ENCODE data around the gene VAMP8. TPM values are rescaled to one million over a fixed set of nuclear protein-coding genes. Genes with fewer than 3 reads are reported as not detected.
A peak's percentile ranks its signal among the peaks of the same experiment; 100 is the strongest.
"Not testable (repeated sequence)": the region's sequence is repeated elsewhere in the genome, so short reads cannot be mapped to it uniquely, and the experiment has no call there.

Gene VAMP8
- total and polyA plus RNA-seq, 2 experiments from 2014 or later: 15.7 to 39.4 TPM

GRCh38 chr2:85600235-85600575 lies 22.8 kb downstream of the VAMP8 start:
- no peak for DNase-seq (ENCODE audit: low read depth in 1 of 2, low spot score in 1 of 2)
- peaks cover 11% of the 10 kb centered on the region for H3K4me1 ChIP-seq (ENCODE audit: low read depth)
- no peaks in the 10 kb centered on the region for H3K27me3 ChIP-seq
- TF ChIP-seq, protein P1, sequence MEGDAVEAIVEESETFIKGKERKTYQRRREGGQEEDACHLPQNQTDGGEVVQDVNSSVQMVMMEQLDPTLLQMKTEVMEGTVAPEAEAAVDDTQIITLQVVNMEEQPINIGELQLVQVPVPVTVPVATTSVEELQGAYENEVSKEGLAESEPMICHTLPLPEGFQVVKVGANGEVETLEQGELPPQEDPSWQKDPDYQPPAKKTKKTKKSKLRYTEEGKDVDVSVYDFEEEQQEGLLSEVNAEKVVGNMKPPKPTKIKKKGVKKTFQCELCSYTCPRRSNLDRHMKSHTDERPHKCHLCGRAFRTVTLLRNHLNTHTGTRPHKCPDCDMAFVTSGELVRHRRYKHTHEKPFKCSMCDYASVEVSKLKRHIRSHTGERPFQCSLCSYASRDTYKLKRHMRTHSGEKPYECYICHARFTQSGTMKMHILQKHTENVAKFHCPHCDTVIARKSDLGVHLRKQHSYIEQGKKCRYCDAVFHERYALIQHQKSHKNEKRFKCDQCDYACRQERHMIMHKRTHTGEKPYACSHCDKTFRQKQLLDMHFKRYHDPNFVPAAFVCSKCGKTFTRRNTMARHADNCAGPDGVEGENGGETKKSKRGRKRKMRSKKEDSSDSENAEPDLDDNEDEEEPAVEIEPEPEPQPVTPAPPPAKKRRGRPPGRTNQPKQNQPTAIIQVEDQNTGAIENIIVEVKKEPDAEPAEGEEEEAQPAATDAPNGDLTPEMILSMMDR (IDR thresholded peaks at IDR 0.05; ENCODE audit: low read depth, low read length): no peak
- H3K36me3 ChIP-seq: no peaks in the 10 kb centered on the region
- H3K4me3 ChIP-seq: no peak overlapping the region
- no peak overlapping the region for H3K27ac ChIP-seq
- no peaks in the 10 kb centered on the region for H3K9me3 ChIP-seq (ENCODE audit: low read depth)

GRCh38 chr2:85600951-85601770 lies 23.8 kb downstream of the VAMP8 start:
- Histone ChIP-seq H3K4me1 (ENCODE audit: low read depth) (peaks cover 11% of the 10 kb centered on the region), H3K9me3 (ENCODE audit: low read depth) (no peaks in the 10 kb centered on the region), H3K27ac (no peak overlapping the region), H3K27me3 (no peaks in the 10 kb centered on the region), H3K36me3 (no peaks in the 10 kb centered on the region), H3K4me3 (peak overlapping the region; percentile 89)
- TF ChIP-seq, protein P1 (IDR thresholded peaks at IDR 0.05; ENCODE audit: low read depth, low read length): no peak
- no peak for DNase-seq (ENCODE audit: low read depth in 1 of 2, low spot score in 1 of 2)

GRCh38 chr2:85601771-85602475 lies 24.5 kb downstream of the VAMP8 start:
- Histone ChIP-seq H3K4me1 (ENCODE audit: low read depth) (peaks cover 4% of the 10 kb centered on the region), H3K4me3 (peak overlapping the region; percentile 89), H3K27me3 (no peaks in the 10 kb centered on the region), H3K36me3 (no peaks in the 10 kb centered on the region), H3K9me3 (ENCODE audit: low read depth) (no peaks in the 10 kb centered on the region), H3K27ac (peak overlapping the region; percentile 65)
- peak in 1 of 2 donors; percentile 71 for DNase-seq (ENCODE audit: low read depth in 1 of 2, low spot score in 1 of 2)
- TF ChIP-seq, protein P1 (IDR thresholded peaks at IDR 0.05; ENCODE audit: low read depth, low read length): no peak

DNA sequence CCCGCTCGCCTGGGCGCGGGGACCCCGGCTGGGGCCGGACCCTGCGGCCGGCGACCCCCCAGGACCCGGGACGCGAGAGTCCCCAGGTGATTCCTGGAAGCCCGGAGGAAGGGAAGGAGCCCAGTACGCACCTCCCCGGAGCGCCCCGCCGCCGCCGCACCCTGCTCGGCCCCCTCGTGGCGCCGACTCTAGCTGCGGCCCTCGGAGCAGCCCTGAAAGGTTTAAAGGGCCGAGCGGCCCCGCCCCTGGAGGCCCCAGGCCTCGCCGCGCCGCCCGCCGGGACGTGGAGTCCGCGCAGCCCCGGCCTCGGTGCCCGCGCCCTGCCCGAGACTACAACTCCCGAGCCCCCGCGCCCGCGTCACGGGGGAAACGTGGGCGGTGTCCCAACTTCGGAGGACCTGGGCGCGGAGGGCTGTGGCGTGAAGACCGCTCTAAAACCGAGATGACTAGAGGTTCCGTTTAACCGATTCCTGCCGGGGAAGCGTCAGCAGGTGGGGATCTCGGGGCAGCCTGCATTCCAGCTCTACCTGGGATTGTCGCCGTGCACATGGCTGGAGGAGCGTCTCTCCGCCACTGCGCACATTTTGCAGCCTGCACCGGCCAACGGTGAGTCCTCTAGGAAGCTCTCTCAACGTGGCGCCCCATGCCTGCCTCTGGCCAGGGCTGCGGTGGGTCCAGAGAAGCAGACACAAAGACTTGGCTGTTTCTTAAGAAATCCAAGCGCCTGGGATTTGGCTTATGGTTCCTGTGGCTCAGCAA lies 25.3 kb downstream of the VAMP8 start, which contains the start of gene TMEM150A:
Gene TMEM150A (minus strand): TSS at position 223 of the 759 bp plus-strand sequence. CDS start 750 bp downstream, outside the sequence.
- TF ChIP-seq, protein P1 (IDR thresholded peaks at IDR 0.05; ENCODE audit: low read depth, low read length): peak; percentile 29

DNA sequence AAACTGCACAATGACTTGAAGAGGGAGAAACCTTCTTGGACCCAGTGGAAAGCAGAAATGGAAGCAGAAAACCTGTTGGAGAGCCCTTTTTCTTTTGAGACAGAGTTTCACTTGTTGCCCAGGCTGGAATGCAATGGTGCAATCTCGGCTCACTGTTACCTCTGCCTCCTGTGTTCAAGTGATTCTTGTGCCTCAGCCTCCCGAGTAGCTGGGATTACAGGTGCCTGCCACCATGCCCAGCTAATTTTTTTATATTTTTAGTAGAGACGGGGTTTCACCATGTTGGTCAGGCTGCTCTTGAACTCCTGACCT lies 26.7 kb downstream of the VAMP8 start:
- not testable (repeated sequence) for H3K36me3 ChIP-seq; H3K27me3 ChIP-seq; DNase-seq (ENCODE audit: low read depth in 1 of 2, low spot score in 1 of 2); H3K4me1 ChIP-seq (ENCODE audit: low read depth); H3K9me3 ChIP-seq (ENCODE audit: low read depth); H3K27ac ChIP-seq; H3K4me3 ChIP-seq

More for the DNA sequence above, 25.3 kb downstream of the VAMP8 start, which contains the start of gene TMEM150A:
- Histone ChIP-seq H3K36me3 (no peaks in the 10 kb centered on the region), H3K4me1 (ENCODE audit: low read depth) (peaks cover 4% of the 10 kb centered on the region), H3K9me3 (ENCODE audit: low read depth) (no peaks in the 10 kb centered on the region), H3K27me3 (no peaks in the 10 kb centered on the region), H3K27ac (peak within 1 kb of the TSS; percentile 65), H3K4me3 (peak within 1 kb of the TSS; percentile 89)
- peak; percentile 96 to 98 for DNase-seq (ENCODE audit: low read depth in 1 of 2, low spot score in 1 of 2)

All from cardiac muscle cell (in vitro differentiated cells and primary cell).